Neuronal stem cell (in vitro differentiated cells): ENCODE data around the gene MLX.
"Not testable (repeated sequence)": the region's sequence is repeated elsewhere in the genome, so short reads cannot be mapped to it uniquely, and the experiment has no call there.

Experiments used
- DNase-seq: peaks from one replicate; pipeline ENCODE4 v3.0.0-alpha.2; 2013; ENCODE audit warnings: low spot score
- H2AFZ ChIP-seq: one replicate; pipeline ENCODE4 v1.6.1; 2013; ENCODE audit warnings: mild to moderate bottlenecking, low read length, inconsistent platforms
- H2AK5ac ChIP-seq: 2 replicates; pipeline ENCODE4 v1.6.1; 2013; ENCODE audit warnings: low read depth, mild to moderate bottlenecking, inconsistent platforms, low read length, moderate library complexity, mixed read lengths
- H2BK120ac ChIP-seq: 2 replicates; pipeline ENCODE4 v1.6.1; 2013; ENCODE audit warnings: low read depth, mild to moderate bottlenecking, inconsistent platforms, low read length, moderate library complexity, mixed read lengths
- H2BK12ac ChIP-seq: one replicate; pipeline ENCODE4 v1.6.1; 2013; ENCODE audit warnings: low read length, inconsistent platforms
- H2BK15ac ChIP-seq: 2 replicates; pipeline ENCODE4 v1.6.1; 2013; ENCODE audit warnings: mild to moderate bottlenecking, low read length, inconsistent platforms, mixed read lengths
- H2BK5ac ChIP-seq: one replicate; pipeline ENCODE4 v1.6.1; 2013; ENCODE audit warnings: inconsistent platforms, mild to moderate bottlenecking, low read length, moderate library complexity
- H3K14ac ChIP-seq: one replicate; pipeline ENCODE4 v1.6.1; 2013; ENCODE audit warnings: low read length, inconsistent platforms
- H3K18ac ChIP-seq: 2 replicates; pipeline ENCODE4 v1.6.1; 2013; ENCODE audit warnings: low read length, inconsistent platforms
- H3K23ac ChIP-seq: 2 replicates; pipeline ENCODE4 v1.6.1; 2013; ENCODE audit warnings: low read depth, mild to moderate bottlenecking, mixed read lengths, low read length, inconsistent platforms; ENCODE audit not compliant: poor library complexity
- H3K27ac ChIP-seq: replicated peaks from 3 replicates; pipeline ENCODE4 v1.5.1; 2013; ENCODE audit warnings: low read length, inconsistent platforms
- H3K27me3 ChIP-seq, 3 experiments: 2 replicates each; pipeline ENCODE4 v1.6.1; 2013; ENCODE audit warnings: low read length in 3 of 3, mild to moderate bottlenecking in 2 of 3, inconsistent platforms in 1 of 3, low read depth in 1 of 3, mixed read lengths in 1 of 3, moderate library complexity in 1 of 3; ENCODE audit not compliant: control insufficient read depth in 3 of 3, insufficient read depth in 3 of 3
- H3K36me3 ChIP-seq, 2 donors: replicated peaks in 1 of 2; 2 replicates each; pipeline ENCODE4 v1.6.1; 2013; ENCODE audit warnings: low read length in 2 of 2; ENCODE audit not compliant: control insufficient read depth in 2 of 2, insufficient read depth in 2 of 2
- H3K4ac ChIP-seq: 2 replicates; pipeline ENCODE4 v1.6.1; 2013; ENCODE audit warnings: inconsistent platforms, mild to moderate bottlenecking, low read length, moderate library complexity
- H3K4me1 ChIP-seq, 2 donors: 1 replicate in 1 of 2; 2 replicates in 1 of 2; pipeline ENCODE4 v1.6.1; 2013; ENCODE audit warnings: low read length in 2 of 2, low read depth in 1 of 2; ENCODE audit not compliant: control insufficient read depth in 2 of 2, insufficient read depth in 1 of 2
- H3K4me2 ChIP-seq: one replicate; pipeline ENCODE4 v1.6.1; 2013; ENCODE audit warnings: mild to moderate bottlenecking, low read length, inconsistent platforms; ENCODE audit not compliant: insufficient read depth, poor library complexity, severe bottlenecking
- H3K4me3 ChIP-seq, 2 donors: 2 replicates each; pipeline ENCODE4 v1.5.1; 2013; ENCODE audit warnings: low read length in 2 of 2, mild to moderate bottlenecking in 2 of 2, inconsistent platforms in 1 of 2, moderate library complexity in 1 of 2
- H3K79me1 ChIP-seq: one replicate; pipeline ENCODE4 v1.6.1; 2013; ENCODE audit warnings: low read depth, mild to moderate bottlenecking, inconsistent platforms, low read length, moderate library complexity
- H3K9ac ChIP-seq: one replicate; pipeline ENCODE4 v1.6.1; 2013; ENCODE audit warnings: mild to moderate bottlenecking, low read depth, low read length, inconsistent platforms; ENCODE audit not compliant: poor library complexity
- H3K9me3 ChIP-seq, 2 donors: replicated peaks in 1 of 2; 2 replicates each; pipeline versions ENCODE3 to v1.6.1; 2013; ENCODE audit warnings: low read length in 2 of 2, mild to moderate bottlenecking in 2 of 2, inconsistent platforms in 1 of 2, low read depth in 1 of 2, mixed read lengths in 1 of 2, moderate library complexity in 1 of 2; ENCODE audit not compliant: control insufficient read depth in 2 of 2, insufficient read depth in 1 of 2
- H4K8ac ChIP-seq: one replicate; pipeline ENCODE4 v1.6.1; 2013; ENCODE audit warnings: low read depth, mild to moderate bottlenecking, inconsistent platforms, low read length, moderate library complexity
- H4K91ac ChIP-seq: one replicate; pipeline ENCODE4 v1.6.1; 2013; ENCODE audit warnings: low read length, low read depth, mild to moderate bottlenecking, inconsistent platforms; ENCODE audit not compliant: poor library complexity
- WGBS, 2 donors: extraction: QIAGEN DNeasy Blood & Tissue Kit; methylation state at CpG; one replicate each; pipeline ENCODE4 v1.1.7; 2013; ENCODE audit warnings: missing lambda C conversion rate in 2 of 2, mixed read lengths in 1 of 2; ENCODE audit not compliant: insufficient read length in 2 of 2, insufficient replicate concordance in 1 of 2; ENCODE audit errors: extremely low coverage in 2 of 2; 5-methylcytosine and 5-hydroxymethylcytosine counted together

The MLX gene

GRCh38 chr17:42537826-42538451 is 29.0 kb upstream of the MLX start:
- Histone ChIP-seq H3K14ac (no peak overlapping the region), H2AFZ (no peak overlapping the region), H2BK12ac (no peak overlapping the region), H3K79me1 (peaks cover 4% of the 10 kb centered on the region), H4K91ac (no peak overlapping the region), H3K4ac (no peak overlapping the region), H3K4me1 (peaks cover 13 to 21% of the 10 kb centered on the region in 2 donors), H3K9me3 (no peaks in the 10 kb centered on the region), H2BK15ac (no peak overlapping the region), H3K27ac (no peak overlapping the region), H3K18ac (no peak overlapping the region), H4K8ac (no peak overlapping the region), H3K27me3 (peaks cover 0 to 1% (median 0%) of the 10 kb centered on the region in 3 experiments), H2BK120ac (no peak overlapping the region), H3K23ac (no peak overlapping the region), H2BK5ac (no peak overlapping the region), H3K4me3 (no peak overlapping the region), H3K4me2 (no peak overlapping the region), H3K36me3 (peaks cover 7 to 33% of the 10 kb centered on the region in 2 donors), H2AK5ac (peak overlapping the region; percentile 32), H3K9ac (no peak overlapping the region)
- no CpG with 5 or more reads among the region's 5 CpGs for WGBS, 2 donors
- DNase-seq = no peak

- H2BK12ac ChIP-seq = no peak overlapping the region
- peaks cover 12 to 38% of the 10 kb centered on the region in 2 donors for H3K36me3 ChIP-seq
- H2BK5ac ChIP-seq = no peak overlapping the region
- no peak overlapping the region for H2BK15ac ChIP-seq
- H3K4me1 ChIP-seq = peaks cover 13 to 21% of the 10 kb centered on the region in 2 donors
- no peak overlapping the region for H3K27ac ChIP-seq
- no peaks in the 10 kb centered on the region for H3K9me3 ChIP-seq
- H3K9ac ChIP-seq = no peak overlapping the region
- no peak overlapping the region for H3K4ac ChIP-seq
- no peak overlapping the region for H4K91ac ChIP-seq
- peak overlapping the region; percentile 32 for H2AK5ac ChIP-seq
- no CpG with 5 or more reads among the region's 14 CpGs for WGBS, 2 donors
- no peak overlapping the region for H3K18ac ChIP-seq
- H3K4me2 ChIP-seq = no peak overlapping the region
- no peak overlapping the region for H3K23ac ChIP-seq
- DNase-seq = no peak
- H3K14ac ChIP-seq = no peak overlapping the region
- H3K27me3 ChIP-seq = peaks cover 0 to 1% (median 0%) of the 10 kb centered on the region in 3 experiments
- H3K4me3 ChIP-seq = no peak overlapping the region
- no peak overlapping the region for H2BK120ac ChIP-seq
- H3K79me1 ChIP-seq = peaks cover 4% of the 10 kb centered on the region
- no peak overlapping the region for H4K8ac ChIP-seq
- no peak overlapping the region for H2AFZ ChIP-seq
These were observed 28.4 kb upstream of the MLX start for GRCh38 chr17:42538482-42538881.

- H3K27ac ChIP-seq, H2BK12ac ChIP-seq, H4K8ac ChIP-seq, H3K18ac ChIP-seq, H3K14ac ChIP-seq, H3K4ac ChIP-seq, H2AFZ ChIP-seq, H3K27me3 ChIP-seq, H3K9ac ChIP-seq, H3K79me1 ChIP-seq, H4K91ac ChIP-seq, H2BK5ac ChIP-seq, H2AK5ac ChIP-seq, H3K9me3 ChIP-seq, DNase-seq, H3K4me2 ChIP-seq, H3K23ac ChIP-seq, H2BK120ac ChIP-seq, H3K4me3 ChIP-seq, H2BK15ac ChIP-seq: not testable (repeated sequence)
- H3K4me1 ChIP-seq = peaks cover 10 to 12% of the 10 kb centered on the region in 2 donors
- no CpG with 5 or more reads among the region's 4 CpGs for WGBS, 2 donors
- peaks cover 17 to 48% of the 10 kb centered on the region in 2 donors for H3K36me3 ChIP-seq
These were observed 26.3 kb upstream of the MLX start for GRCh38 chr17:42540558-42540957.

- H4K8ac ChIP-seq = no peak overlapping the region
- no peak overlapping the region for H4K91ac ChIP-seq
- H3K9me3 ChIP-seq = no peaks in the 10 kb centered on the region
- no peak overlapping the region for H2BK12ac ChIP-seq
- no peak overlapping the region for H2AK5ac ChIP-seq
- no peak overlapping the region for H2BK120ac ChIP-seq
- H3K14ac ChIP-seq = no peak overlapping the region
- H3K4me2 ChIP-seq = no peak overlapping the region
- H3K18ac ChIP-seq = no peak overlapping the region
- no peak overlapping the region for H2BK15ac ChIP-seq
- peaks cover 17 to 48% of the 10 kb centered on the region in 2 donors for H3K36me3 ChIP-seq
- H3K79me1 ChIP-seq = peaks cover 4% of the 10 kb centered on the region
- H2AFZ ChIP-seq = no peak overlapping the region
- DNase-seq = no peak
- WGBS, 2 donors = no CpG with 5 or more reads among the region's 17 CpGs
- no peak overlapping the region for H2BK5ac ChIP-seq
- H3K23ac ChIP-seq = no peak overlapping the region
- H3K27me3 ChIP-seq = peaks cover 0 to 1% (median 0%) of the 10 kb centered on the region in 3 experiments
- H3K4me1 ChIP-seq = peaks cover 7 to 9% of the 10 kb centered on the region in 2 donors
- H3K4me3 ChIP-seq = no peak overlapping the region
- H3K9ac ChIP-seq = no peak overlapping the region
- no peak overlapping the region for H3K27ac ChIP-seq
- H3K4ac ChIP-seq = no peak overlapping the region
These were observed 25.7 kb upstream of the MLX start for GRCh38 chr17:42541041-42541833.
